Stimulated activated CD4-positive, alpha-beta T cell treated with anti-CD3 and anti-CD28 coated beads, Interleukin-12 subunit alpha, Interleukin-12 subunit beta, amount 100 ng/mL, for 48 hours (primary cell): Measurements from ENCODE around the gene ST8SIA5.
"Not testable (repeated sequence)": the region's sequence is repeated elsewhere in the genome, so short reads cannot be mapped to it uniquely, and the experiment has no call there.

Source experiments
- DNase-seq, 3 donors: peaks; one replicate each; pipeline ENCODE4 v3.0.0-alpha.2; 2020; ENCODE audit warnings: low read depth in 2 of 3, low spot score in 1 of 3

ST8SIA5 gene

GRCh38 chr18:46756559-46757201, at the start of gene ST8SIA5:
ST8SIA5 (minus strand) TSS chr18:46757053; CDS start chr18:46756508, 545 bp downstream.
- DNase-seq: no peak

GRCh38 chr18:46795945-46796344, 39.1 kb upstream of the ST8SIA5 start:
- DNase-seq: not testable (repeated sequence)

GRCh38 chr18:46794607-46795006, 37.8 kb upstream of the ST8SIA5 start:
- no peak for DNase-seq

- DNase-seq: no peak
These were observed 36.7 kb upstream of the ST8SIA5 start for GRCh38 chr18:46793565-46793964.

DNA sequence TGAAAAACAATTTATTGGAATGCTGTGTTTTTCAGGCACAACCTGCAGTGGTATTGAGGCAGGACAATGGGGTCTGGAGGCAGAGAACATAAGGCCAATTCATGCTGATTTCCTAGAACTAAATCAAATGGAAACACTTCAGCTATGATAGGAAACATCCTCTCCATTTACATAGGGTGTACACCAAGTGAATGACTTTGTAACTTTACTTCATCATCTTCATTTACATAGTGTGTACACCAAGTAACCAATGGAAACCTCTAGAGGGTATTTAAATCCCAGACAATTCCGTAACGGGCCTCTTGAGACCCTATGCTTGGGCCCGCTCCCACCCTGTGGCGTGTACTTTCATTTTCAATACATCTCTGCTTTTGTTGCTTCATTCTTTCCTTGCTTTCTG, 32.2 kb upstream of the ST8SIA5 start:
- DNase-seq: no peak

GRCh38 chr18:46787674-46788073, 30.8 kb upstream of the ST8SIA5 start:
- no peak for DNase-seq

DNA sequence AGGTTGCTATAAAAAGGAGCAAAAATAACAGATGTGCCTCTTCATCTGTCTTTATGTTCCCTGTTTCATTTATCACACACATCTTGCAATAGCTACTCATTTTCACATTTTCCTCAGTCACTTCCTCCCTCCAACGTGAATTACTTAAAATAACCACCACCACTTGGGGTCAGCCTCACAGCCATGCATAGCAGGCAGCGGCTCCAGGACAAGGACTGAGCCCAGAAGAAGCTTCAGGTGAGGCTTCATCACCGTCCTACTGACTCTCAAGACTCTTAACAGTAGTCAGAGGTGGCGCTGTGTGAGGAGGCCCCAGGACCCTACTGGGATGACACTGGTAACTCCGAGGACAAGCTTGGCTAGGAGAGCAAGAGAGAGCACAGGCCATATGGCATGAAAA, 15.5 kb upstream of the ST8SIA5 start:
- no peak for DNase-seq

- DNase-seq: no peak
These were observed 14.3 kb upstream of the ST8SIA5 start for GRCh38 chr18:46771141-46771540.

DNA sequence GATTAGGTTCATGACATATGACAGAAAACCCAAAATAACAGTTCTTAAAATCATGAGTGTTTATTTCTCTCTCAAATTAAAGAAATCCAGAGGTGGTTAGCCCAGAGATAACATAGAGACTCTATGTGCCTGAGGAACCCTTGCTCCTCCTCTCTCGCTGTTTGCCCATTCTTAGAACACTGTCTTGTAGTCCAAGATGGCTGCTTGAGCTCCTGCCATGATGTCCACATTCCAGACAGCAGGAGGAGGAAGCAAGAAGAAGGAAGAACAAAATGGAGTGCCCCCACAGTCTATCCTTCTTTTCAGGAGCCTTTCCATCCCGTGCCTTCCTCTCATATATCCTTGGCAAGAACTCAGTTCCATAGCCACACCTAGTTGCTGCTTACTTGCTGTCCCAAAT, 13.9 kb upstream of the ST8SIA5 start:
- no peak for DNase-seq

GRCh38 chr18:46768166-46768921, 11.5 kb upstream of the ST8SIA5 start:
- DNase-seq: no peak

GRCh38 chr18:46767217-46767616, 10.4 kb upstream of the ST8SIA5 start:
- no peak for DNase-seq

DNA sequence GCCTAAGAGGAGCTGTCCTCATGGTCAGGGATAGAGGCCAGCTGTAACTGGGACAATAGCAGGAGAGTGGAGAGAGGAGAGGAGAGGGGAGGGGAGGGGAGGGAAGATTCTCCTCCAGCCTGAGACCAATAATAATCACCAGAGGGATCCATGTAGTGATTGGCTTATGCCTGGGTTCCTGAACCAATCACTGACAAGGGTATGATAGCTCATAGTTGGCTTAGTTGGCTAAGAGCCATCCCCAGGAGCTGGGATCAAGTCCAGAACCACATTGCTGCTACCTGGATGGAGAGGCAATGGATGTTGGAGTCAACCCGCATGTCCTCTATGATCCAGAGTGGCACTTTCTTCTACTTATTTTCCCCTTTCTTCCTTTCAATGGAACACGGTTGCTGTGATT, 7.7 kb upstream of the ST8SIA5 start:
- DNase-seq: no peak

- no peak for DNase-seq
These were observed 4.4 kb upstream of the ST8SIA5 start for GRCh38 chr18:46761059-46761769.

GRCh38 chr18:46759890-46760289, 3.0 kb upstream of the ST8SIA5 start:
- DNase-seq: no peak

DNA sequence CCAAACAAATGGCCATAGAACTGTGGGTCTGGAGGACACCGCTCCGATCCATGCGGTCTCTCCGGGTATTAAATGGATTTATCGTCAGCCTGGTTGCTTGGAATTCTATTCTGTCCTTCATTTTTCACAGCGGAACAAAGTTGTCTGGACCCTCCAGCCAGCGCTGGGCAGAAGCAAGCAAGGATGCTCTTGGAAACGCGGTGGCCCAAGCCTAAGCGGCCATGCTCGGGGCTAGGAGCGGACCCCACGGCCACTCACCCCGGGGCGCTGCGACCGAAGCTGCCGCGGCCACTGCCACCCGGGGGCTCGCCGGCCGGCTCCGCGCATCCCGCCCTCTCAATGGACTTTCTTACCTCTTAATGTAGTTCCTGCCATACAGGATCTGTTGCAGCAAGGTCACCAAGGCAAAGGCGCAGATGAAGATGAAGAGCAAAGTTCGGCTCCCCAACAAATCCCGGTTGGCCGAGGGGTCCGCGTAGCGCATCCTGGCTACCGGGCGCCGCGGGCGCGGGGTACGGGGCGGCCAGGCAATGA, 761 bp downstream of the ST8SIA5 start:
- DNase-seq: no peak

- no peak for DNase-seq
These were observed 1.4 kb downstream of the ST8SIA5 start for GRCh38 chr18:46755315-46756024.

DNA sequence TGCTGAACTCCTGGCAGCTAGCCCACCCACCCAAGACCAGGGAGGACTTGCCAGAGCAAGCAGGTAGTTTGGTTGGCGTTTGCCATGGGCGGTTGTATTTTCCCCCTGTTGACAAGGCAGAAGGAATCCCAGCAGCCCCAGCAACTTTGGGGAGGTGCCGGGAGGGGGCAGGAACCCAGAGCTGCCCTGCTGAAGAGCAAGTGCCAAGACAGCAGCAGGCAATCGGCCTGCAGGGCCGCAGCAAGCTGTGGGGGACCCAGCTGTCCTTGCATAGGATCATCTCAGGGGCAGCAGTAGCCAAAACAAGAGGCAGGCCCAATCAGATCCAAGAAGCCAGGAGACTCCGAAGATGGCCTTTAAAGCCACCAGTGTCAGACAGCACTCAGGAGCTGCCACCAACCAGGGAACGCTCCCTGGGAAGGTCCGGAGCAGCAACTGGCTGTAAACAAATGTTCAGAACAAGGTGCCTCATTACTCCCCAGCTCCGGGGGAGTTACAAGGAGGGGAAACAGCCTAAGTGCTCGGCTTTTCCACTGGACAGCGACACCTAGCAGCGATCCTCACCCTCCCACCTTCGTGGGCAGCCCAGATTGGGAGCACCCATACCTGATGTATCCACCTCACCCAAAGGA, 2.1 kb downstream of the ST8SIA5 start:
- no peak for DNase-seq

DNA sequence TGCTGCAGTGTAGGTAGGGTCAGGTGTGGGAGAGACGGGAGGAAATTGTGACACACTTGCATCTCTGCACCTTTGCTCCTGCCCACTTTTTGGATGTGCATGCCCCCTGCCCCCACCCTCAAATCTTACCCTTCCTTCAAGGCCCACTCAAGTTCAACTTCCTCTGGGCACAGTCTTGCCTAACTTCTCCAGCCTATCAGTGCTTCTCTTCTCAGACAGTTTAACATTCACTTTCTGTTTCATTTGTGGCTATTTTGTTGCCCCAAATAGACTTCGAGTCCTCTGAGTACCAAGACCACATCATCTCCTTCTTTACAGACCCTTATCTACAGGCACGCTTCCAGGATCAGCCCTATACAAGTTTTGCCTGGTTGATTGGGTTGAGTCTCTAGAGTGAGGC, 2.7 kb downstream of the ST8SIA5 start:
- DNase-seq: no peak

- DNase-seq: no peak
These were observed 5.0 kb downstream of the ST8SIA5 start for GRCh38 chr18:46751882-46752281.

DNA sequence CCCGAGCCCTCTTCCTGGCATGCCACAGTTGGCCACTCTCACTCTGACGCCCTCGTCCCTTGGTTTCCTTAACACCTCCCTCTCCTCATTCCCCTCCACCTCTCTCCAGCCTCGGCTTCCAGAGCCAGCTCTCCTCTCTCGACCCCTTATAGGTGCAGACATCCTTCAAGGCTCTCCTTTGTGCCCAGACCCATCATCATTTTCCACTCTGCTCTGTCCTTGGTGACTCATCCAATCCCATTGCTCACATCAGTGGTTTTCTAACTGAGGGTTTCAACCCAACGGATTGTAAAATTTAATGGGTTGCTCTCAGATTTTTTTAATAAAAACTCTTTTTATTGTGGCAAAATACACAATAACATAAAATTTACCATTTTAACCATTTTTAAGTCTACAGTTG, 6.2 kb downstream of the ST8SIA5 start:
- no peak for DNase-seq

DNA sequence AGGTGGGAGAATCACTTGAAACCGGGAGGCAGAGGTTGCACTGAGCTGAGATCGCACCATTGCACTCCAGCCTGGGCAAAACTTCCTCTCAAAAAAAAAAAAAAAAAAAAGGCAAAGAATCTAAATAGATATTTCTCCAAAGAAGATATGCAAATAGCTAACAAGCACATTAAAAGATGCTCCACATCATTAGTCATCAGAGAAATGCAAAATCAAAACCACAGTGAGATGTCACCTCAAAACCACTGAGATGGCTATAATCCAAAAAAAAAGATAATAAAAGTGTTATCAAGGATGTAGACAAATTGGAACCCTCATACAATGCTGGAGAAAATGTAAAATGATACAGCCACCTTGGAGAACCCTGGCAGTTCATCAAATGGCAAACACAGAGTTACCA, 8.4 kb downstream of the ST8SIA5 start:
- no peak for DNase-seq
